HG03045 (cell line): ENCODE measurements around the gene BCL2L11.
A peak's percentile ranks its signal among the peaks of the same experiment; 100 is the strongest.
"Not testable (repeated sequence)": the region's sequence is repeated elsewhere in the genome, so short reads cannot be mapped to it uniquely, and the experiment has no call there.

Experiments
- ATAC-seq: cut with Tn5 transposase; IDR thresholded peaks from one replicate; pipeline ENCODE4 v1.9.1; 2021; ENCODE audit warnings: mild to moderate bottlenecking, moderate library complexity; ENCODE audit not compliant: unreplicated experiment

BCL2L11 gene, protein sequence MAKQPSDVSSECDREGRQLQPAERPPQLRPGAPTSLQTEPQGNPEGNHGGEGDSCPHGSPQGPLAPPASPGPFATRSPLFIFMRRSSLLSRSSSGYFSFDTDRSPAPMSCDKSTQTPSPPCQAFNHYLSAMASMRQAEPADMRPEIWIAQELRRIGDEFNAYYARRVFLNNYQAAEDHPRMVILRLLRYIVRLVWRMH

DNA sequence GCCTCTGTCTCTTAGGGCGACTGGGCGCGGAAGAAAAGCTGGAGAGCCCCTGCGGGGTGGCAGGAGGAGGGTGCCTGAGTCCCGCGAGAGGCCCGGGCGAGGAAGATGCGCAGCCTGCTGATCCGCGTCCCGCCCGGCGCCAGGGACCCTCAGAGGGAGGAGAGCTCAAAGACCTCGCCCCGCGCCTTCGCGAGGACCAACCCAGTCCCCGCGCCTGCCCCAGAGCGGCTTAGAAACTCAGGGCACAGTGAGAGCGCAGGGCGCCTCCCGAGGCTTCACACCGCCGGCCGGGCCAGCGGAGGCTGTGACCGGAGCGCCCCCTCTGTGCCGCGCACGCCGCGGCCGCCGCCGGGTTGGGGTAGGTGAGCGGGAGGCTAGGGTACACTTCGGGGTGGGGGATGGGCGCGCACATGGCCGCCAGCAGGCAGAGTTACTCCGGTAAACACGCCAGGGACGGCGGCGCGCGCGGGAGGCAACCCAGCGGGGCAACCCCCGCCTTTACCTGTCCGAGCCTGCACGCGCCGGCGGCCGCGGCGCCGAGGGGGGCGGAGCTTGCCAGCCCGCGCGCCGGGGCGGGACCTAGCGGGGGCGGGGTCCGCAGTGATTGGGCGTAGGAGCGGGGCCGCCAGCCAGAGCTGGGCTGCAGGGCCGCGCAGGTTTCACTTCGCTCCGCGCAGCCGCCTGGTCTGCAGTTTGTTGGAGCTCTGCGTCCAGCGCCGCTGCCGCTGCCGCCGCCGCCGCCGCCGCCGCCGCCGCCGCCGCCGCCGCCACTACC is at the start of gene BCL2L11:
Gene BCL2L11 (plus strand): TSS at position 662 of the 775 bp plus-strand sequence. CDS start 2,832 bp downstream, outside the sequence.
- peak; percentile 46 for ATAC-seq

DNA sequence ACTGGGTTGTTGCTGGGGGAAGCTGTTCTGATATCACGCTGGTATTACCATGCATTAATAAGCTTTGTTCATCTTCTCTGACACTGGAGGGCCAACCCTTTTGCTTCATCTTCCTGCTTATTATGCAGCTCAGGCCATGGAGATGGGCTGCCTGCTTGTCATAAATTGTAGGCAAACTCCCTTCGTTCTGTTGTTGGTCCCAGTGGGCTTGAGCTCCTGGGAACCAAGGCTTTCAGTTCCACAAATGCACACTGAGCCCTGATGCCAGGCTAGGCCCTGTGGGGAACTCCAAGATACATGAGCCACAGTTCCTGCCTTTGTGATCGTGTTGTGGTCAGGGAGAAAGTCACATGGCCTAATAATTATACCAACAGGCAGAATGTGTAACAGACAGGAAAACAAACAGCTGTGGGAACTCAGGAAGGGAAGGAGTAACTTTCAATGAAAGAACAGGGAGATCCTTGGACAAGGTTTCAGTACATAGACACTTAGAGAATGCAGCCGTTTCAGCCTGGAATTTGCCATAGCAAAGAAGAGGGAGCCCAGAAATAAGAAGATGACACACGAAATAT is 49.0 kb upstream of the BCL2L11 start:
- no peak for ATAC-seq

DNA sequence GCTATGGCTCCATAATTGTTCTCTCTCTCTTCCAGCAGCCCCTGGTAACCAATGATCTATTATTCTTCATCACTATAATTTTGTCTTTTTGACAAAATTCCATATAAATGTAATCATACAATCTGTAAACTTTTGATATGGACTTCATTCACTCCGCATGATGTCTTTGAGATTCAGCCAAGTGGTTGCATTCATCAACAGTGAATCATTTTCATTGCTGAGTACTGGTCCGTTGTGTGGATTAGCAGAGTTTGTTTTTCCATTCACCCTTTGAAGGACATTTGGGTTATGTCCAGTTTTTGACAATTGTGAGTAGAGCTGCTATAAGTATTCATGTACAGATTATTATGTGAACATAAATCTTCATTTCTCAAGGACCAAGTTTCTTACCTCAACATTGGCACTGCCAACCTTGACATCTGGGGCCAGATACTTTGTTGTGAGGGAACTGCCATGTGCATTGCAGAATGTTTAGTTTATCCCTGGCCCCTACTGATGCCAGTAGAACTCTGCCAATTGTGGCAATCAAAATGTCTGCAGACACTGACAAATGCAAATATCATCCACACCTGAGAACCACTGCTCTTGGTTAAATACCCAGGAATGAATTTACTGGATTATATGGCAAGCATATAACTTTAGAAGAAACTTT is 48.4 kb upstream of the BCL2L11 start:
- no peak for ATAC-seq

DNA sequence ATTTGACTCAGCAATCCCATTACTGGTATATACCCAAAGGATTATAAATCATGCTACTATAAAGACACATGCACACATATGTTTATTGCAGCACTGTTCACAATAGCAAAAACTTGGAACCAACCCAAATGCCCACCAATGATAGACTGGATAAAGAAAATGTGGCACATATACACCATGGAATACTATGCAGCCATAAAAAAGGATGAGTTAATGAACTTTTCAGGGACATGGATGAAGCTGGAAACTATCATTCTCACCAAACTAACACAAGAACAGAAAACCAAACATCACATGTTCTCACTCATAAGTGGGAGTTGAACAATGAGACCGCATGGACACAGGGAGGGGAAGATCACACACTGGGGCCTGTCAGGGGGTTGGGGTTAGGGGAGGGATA is 38.1 kb upstream of the BCL2L11 start:
- not testable (repeated sequence) for ATAC-seq

DNA sequence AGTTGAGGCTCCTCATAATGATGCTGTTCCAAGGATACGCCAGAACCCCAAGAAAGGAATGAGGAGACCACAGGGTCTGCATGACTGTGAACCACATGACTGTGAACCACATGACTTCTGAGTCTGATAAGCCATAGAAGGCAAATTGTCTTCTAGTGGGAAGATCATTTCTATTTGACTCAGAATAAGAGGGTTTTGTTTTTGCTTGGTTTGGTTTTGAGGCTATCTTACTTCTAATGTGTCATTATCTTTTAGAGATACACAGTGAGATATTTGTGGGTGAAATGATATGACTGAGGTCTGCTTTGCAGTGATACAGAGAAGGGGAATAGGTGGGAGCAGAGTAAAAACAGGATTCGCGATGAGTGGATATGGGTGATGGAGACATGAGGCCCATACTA is 28.9 kb upstream of the BCL2L11 start:
- ATAC-seq: no peak

DNA sequence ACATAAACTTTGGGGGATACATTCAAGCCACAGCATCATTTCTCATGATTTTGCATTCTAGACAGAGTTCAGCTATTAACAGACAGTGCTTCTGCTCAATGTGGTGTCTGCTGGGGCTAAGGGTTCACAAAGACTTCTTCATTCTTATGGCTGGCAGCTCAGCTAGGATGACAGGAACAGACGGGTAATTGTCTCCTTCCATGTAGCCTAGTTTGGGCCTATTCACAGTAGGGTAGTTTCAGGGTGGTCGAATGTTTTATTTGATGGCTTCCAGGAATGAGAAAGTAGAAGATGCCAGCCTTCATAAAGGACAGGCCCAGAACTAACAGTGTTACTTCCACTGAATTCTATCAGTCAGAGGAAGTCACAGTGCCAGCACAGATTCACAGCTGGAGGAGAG is 26.0 kb upstream of the BCL2L11 start:
- no peak for ATAC-seq

DNA sequence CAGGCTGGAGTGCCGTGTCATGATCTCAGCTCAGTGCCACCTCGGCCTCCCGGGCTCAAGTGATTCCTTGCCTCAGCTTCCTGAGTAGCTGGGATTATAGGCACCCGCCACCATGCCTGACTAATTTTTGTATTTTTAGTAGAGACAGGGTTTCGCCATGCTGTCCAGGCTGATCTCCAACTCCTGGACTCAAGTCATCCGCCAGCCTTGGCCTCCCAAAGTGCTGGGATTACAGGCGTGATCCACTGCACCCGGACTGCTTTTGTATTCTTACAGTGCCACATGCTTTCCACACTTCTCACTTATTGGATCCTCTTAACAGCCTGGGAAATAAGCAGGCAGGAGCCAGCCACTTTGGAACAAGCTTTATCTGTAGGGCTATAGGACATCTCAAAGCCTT is 25.3 kb upstream of the BCL2L11 start:
- ATAC-seq: no peak

DNA sequence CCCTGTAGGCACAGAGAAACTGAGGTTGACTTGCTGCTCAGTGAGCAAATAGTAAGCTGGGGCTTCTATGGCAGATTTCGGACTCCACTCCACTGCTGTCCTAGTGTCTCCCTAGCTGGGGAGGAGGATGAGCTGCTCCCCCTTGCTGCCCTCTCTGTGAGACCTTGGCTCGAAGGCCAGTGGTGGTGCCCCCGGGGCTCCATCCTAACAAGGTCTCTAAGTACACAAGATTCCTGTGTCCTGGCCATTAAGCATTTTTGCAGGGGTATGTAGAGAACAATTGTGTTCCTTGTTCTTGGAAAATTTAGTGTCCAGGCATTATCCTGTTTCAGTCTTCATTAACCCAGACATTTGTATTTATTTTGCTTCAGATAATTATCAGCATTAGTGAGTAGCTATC is 21.3 kb upstream of the BCL2L11 start:
- ATAC-seq: no peak

DNA sequence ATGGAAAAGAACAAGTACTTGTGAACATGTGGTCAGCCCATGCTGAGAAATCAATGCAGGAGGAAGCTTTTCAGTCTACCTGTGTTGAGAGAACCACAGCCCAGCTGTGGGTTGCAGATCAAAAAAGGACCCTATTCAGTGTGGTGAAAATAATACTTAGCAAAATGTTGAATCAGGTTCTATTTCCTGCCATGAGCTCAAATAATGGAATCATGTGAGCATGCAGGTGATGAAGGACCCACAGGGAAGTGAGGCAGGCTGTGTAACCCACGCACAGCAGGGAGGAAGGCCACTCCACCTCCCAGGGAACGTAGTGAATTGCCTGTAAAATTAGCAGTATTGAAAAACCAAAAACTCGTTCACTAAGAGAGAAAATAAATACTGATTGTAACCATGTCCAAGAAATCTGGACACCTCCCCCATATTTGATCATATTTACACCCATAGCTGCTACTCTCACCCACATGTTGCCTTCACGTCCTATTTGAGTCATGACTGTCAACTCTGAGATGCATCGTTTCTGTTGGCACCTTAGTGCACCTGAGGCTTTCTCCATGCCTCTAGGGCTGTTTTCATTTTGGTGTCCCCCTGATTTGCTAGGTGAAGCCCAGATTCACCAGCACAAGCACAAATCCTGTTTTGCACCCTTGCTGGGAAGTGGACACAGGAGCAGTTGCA is 20.5 kb upstream of the BCL2L11 start:
- peak; percentile 14 for ATAC-seq

DNA sequence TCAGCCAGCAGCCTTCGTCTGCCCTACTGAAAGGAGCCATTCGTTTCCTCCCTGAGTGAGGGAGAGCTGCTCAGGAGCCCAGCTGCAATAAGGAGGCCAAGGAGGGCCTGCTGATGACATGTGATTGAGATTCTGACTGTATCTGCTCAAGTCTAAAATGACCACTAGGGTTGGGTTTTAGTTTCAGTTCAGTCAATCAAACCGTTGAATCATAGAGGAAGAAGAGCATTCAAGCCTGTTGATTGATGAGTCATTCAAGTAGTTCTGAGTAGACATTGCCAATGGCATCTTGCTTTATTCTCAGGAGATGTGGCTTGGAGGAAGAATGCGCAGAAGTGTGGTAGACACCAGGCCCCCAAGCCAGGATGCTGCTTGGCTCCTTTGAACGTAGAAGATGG is 19.9 kb upstream of the BCL2L11 start:
- peak; percentile 67 for ATAC-seq

DNA sequence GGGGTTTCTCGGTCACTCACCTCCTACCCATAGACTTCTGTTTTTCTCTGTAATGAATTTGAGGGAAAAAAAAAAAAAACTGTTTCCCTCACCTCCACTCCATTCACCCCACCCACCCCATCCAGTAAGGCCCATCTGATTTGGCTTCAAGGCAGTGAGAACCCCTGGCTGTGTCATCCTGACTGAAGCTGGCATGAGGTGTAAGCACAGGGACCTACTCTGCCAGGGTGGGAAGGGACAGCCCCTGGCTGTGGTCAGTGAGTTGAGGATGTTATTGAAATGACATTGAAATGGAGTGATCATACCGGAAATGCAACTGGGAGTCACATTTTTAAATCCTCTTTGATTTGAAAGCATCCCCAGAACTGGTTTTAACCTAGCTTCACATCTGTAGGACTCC is 19.1 kb upstream of the BCL2L11 start:
- ATAC-seq: no peak

DNA sequence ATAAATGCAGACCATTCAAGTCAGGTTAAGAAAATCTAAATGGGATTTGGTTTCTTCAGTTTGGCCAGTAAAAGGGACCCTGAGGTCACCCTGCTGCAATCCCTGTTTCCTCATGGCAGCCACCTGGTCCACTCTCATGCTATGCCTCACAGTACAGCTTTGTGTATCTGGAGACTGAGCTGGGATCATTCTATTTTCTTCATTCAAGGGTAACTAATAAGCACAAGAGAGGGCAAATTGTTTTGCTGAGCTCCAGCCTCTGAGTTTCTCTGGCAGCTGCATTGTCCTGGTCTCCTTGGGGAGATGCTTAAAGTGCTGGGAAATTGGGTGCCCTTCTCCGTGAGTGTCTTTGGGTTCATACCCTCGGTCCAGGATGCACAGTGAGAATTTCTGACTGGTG is 18.5 kb upstream of the BCL2L11 start:
- no peak for ATAC-seq

DNA sequence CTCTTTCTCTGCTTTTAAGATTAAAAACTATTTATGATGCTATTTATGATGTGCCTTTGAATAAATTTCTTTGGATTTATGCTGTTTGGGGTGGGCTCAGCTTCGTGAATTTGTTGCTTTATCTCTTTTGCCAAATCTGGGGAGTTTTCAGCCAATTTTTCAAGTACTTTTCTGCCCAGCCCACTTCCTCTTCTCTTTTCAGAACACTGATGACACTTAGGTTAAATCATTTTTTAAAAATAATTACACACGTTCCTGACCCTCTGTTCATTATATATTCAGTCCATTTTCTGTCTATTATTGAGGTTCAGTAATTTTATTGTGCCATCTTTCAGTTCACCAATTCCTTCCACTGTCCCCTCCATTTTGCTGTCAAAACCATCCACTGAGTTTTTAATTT is 14.8 kb upstream of the BCL2L11 start:
- no peak for ATAC-seq

DNA sequence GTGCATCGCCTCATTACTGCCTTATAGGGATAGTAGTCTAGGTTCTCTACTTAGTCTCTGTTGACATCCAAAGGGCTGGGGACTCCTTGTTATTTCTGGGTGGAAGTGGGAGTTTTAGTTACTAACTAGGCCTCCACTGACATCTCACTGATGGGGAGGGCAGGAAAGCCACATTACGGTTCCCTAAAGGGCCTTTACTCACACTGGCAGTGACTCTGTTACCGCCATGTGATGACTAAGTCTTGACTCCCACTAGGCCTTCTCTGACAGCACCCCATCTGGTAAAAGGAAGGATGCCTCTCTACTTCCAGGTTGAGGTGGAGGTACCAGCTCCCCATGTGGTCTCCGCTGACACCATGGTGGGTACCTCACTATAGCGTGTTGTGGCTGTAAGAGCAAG is 14.0 kb upstream of the BCL2L11 start:
- ATAC-seq: no peak

DNA sequence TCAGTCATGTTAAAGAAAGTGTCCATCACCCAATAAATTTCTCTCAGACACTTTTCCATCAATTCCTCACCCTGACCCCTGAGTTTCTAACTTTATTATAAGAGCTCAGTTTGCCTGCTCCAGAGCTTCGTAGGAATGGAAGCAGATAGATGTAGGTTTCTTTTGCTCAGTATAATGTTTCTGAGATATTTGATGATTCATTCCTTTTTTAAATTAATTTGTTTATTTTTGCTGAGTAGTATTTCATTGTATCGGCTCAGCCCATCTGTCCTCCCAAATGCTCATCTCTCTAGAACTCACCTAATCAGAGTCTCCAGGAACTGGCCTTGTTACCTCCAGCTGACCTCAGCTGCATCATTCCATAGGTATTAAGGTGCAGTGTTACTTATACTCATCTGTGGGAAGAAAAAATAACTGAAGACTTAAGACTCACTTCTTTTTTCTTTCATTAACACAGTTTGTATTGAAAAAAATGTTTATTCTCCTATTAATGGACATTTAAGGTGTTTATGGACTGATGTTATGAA is 11.9 kb upstream of the BCL2L11 start:
- ATAC-seq: no peak

DNA sequence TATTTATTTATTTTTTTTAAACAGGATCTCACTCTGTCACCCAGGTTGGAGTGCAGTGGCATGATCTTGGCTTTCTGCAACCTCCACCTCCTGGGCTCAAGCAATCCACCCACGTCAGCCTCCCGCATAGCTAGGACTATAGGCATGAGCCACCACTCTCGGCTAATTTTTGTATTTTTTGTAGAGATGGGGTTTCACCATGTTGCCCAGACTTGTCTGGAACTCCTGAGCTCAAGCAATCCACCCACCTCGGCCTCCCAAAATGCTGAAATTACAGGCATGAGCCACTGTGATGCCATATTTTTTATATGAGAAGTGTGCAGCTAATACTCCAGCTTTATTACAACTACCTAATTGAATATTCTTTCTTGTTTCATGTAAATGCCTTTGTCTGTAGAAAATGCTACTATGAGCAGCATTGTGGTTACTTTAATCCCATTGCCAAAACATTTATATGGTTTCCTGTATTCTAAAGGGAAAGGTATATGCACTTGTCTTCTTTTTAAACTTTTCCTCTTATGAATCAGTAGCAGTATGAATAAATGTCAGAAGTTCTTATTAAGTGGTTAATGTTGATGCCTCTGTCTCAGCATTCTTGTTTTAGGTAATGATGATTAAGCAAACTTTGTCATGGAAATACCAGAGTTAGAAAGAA is 9.5 kb upstream of the BCL2L11 start:
- ATAC-seq: no peak

DNA sequence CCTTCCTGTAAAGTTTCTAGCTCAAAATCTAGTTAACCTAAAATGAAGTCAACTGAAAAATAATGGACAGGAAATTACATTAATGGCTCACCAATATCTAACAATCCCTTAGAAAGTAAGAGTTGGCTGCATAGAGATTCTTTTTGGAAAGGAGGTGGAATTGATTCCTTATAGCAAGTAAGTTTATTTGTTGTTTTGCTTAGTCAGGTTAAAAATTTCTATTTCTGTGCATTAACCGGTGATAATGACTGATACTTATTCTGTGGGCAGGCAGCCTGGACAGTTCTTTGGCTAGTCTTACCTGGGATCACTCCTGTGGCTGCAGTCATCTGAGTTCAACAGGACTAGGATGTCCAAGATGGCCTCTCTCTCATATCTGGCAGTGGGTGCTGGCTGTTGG is 6.9 kb upstream of the BCL2L11 start:
- no peak for ATAC-seq

DNA sequence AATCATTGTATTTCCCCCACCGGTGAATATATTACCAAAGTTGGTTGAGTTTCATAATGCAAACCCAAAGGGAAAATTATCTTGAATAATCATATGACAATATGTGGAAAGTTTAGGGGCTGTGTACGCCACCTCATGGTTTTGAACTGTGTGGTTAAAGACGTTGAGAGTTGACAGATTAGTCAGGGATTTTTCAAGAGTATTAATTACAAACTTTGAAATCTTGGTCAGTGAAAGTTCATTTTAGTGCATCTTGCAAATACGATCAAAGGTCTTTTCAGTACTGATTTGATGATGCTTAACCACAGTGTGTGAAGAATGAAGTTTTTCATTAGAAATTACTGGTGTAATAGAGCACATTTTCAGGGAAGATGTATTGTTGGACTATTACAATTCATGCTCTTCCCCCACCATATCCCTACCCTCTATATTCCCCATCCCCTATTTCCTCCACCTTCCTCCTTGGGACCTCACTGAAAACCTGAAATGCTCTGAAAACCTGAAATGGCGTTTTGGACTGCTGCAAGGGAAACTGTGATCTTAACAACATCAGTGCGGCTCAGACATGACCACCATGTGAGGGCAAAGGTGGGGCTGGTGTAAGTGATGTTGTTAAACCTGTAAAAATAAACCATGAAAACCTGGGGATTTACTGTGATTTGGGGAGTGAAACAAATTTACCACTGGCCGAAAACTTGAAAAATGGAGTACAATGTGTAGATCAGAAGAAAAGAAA is 4.5 kb upstream of the BCL2L11 start:
- no peak for ATAC-seq

DNA sequence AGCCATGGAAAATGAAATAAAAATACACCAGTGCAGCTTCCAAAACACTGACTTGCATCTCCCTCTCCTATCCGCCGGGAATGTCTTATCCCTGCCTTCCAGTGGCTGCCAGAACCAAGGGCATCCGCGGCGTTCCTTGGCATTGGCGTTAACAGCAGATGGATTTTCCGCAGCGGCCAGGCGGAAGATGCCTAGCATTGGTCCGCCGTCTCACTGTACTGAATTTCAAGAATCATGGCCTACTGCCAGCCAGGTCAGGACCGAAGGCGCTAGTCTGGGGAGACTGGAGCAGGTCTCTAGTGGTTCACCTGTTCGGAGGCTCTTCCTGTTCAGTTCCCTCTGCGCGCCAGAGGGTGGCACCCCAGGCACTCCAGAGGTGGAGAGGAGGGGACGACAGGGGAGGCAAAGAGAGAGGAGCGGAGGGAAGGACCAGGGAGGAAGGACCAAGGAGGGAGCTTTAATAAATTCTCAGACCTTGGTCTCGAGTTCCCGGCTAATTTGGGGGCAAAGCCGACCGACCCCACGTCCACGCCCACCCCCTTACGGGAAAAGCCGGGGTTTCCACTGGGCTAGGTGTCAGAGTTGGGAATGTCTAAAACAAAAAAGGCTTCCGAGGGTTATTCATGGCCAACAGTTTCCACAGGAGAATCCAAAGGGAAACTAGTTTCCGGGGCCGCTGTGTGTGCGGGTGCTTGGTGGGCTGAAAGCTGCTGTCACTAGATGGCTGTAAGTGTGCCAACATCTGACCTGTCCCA is 3.7 kb upstream of the BCL2L11 start:
- ATAC-seq: no peak
